Activated CD8-positive, alpha-beta memory T cell treated with anti-CD3 and anti-CD28 coated beads for 24 hours (primary cell): ENCODE data around the gene RFX8.
"Not testable (repeated sequence)": the region's sequence is repeated elsewhere in the genome, so short reads cannot be mapped to it uniquely, and the experiment has no call there.

ENCODE experiments used
- DNase-seq: peaks from one replicate; pipeline ENCODE4 v3.0.0-alpha.2; 2020

Gene RFX8

GRCh38 chr2:101371636-101372035 is 103.3 kb downstream of the RFX8 start:
- no peak for DNase-seq

DNA sequence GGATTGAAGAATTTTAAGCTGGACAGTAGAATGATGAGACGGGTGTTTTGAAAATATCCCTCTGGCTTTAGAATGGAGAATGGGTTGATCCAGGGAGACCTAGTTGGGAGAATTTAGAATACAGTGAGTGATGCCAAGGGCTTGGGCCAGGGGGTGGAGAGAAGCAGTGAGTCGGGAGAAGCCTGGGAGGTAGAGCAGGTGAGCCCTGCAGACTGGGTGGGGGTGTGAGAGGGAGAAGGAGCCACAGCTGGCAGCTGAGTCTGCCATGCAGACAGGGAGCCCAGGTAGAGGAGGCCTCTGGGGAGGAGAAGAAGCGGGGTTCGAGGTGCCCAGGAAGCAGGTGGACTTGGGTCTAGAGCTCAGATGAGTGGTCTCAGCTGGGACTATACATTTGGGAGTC is 105.8 kb downstream of the RFX8 start:
- no peak for DNase-seq

- DNase-seq, result no peak
These were observed 106.5 kb downstream of the RFX8 start for GRCh38 chr2:101368376-101368775.

GRCh38 chr2:101367508-101367907 is 107.4 kb downstream of the RFX8 start:
- DNase-seq, result no peak

- no peak for DNase-seq
These were observed 110.0 kb downstream of the RFX8 start for GRCh38 chr2:101364878-101365277.

DNA sequence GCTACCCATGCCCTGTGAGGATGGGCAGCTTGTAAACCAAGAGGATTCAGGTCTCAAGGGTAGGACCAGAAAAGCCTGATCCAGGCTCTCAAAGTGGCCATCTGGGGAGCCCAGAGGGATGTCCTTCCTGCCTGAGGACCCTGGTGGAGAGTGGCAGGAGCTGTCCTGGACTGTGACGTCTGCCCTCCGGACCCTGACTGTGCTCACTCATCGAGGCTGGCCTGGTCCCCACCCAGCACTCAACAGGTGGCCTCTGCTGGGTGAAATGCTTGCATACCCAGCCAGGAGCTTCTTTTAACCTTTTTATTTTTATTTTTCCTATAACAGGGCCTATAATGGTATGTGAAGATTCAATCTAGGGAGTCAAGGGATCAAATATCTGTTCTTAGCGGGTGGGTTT is 112.1 kb downstream of the RFX8 start:
- no peak for DNase-seq

DNA sequence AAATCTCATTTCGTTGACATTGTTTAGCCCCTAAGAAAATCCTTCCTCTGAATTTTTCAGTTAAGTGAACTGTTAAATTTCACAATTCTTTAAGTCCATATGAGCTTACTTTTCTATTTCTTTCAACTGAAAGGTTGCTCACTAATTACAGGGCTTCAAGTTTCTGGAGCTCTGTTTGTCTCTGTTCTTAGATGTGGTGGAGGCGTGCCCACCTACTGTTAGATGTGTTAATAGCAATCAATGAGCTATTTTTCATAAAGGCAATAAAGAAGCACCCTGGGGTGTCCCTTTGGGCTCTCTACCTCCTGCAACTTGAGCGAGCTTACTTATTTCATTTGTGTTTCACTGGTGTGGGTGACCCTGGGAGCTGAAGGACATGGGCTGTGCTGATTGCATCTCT is 112.6 kb downstream of the RFX8 start:
- DNase-seq, result no peak

- DNase-seq, result no peak
These were observed 113.4 kb downstream of the RFX8 start for GRCh38 chr2:101361522-101361921.

DNA sequence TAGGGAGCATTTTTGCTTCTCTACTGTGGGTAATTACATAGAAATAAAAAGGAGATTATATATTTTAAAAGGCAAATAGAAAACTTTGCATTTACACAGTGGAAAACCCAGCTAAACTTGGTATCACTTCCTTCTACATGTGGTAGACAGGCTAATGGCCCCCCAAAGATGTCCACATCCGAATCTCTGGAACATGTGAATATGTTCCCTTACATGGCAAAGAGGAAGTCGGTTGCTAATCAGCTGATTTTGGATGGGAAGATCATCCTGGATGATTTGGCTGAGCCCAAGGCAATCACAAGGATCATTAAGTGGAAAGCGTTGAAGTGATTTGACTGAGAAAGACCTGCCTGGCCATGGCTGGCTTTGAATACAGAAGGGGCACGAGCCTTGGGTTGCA is 113.8 kb downstream of the RFX8 start:
- no peak for DNase-seq

GRCh38 chr2:101360232-101360631 is 114.7 kb downstream of the RFX8 start:
- no peak for DNase-seq

- no peak for DNase-seq
These were observed 115.4 kb downstream of the RFX8 start for GRCh38 chr2:101359410-101359954.

- DNase-seq, result no peak
These were observed 117.5 kb downstream of the RFX8 start for GRCh38 chr2:101357376-101357775.

DNA sequence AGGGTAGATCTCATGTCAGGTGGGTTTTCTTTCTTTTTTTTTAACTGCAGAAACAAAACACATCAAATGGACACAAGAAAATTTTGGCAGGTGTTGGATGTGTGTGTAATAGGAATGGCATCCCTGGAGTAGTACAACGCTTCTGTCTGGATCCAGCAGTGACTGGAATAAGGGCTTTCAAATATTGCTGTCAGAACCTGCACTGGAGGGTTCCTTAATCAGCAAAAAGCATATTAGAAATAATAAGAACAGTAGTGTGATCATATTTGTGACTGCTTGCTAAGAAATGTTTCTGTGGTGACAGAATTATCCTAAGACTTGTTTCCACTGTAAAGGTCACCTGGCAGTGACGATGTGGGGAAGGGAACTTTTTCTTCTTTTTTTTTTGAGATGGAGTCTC is 118.4 kb downstream of the RFX8 start:
- no peak for DNase-seq

GRCh38 chr2:101356055-101356454 is 118.9 kb downstream of the RFX8 start:
- DNase-seq, result no peak

DNA sequence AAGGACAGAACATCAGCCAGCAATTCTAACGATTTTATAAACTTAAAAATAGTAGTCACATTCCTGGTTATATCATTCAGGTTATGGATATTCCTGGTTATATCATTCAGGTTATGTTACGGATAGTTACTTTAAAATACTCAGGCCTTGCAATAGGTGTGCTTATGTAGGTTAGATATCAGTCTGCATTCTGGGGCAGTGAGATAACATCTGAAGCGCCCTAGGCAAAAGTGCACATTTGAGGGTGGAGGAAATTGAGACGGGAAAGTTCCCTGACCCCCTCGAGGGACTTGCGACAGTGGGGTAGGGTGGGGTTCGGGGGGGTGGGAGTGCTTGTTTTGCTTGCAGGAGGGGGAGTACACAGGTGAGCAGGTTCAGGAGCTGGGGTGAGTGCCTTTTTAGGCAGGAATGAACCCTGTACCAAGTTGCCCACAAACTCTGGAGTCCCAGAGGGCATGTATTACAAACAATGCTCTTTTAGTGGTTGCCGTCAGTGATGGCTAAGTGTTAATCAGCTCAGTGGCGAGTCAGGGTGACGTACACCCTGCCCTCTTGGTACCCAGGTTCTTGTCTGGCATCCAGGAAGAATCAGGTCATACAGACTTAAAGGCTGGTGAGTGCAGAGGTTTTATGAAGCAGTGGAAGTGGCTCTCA is 119.4 kb downstream of the RFX8 start:
- DNase-seq, result no peak

GRCh38 chr2:101354420-101355311 is 120.2 kb downstream of the RFX8 start:
- DNase-seq, result no peak

DNA sequence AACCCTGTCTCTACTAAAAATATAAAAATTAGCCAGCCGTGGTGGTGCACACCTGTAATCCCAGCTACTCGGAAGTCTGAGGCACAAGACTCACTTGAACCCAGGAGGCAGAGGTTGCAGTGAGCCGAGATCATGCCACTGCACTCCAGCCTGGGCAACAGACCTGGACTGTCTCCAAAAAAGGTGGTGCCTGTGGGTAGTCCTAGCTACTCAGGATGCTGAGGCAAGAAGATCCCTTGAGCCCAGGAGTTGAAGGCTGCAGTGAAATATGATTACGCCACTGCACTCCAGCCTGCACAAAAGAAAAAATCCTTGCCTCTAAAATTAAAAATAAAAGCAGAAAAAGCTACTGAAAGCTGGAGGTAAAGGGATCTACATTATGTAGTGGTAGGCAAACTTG is 122.3 kb downstream of the RFX8 start:
- not testable (repeated sequence) for DNase-seq

- DNase-seq, result no peak
These were observed 123.7 kb downstream of the RFX8 start for GRCh38 chr2:101351207-101351606.

DNA sequence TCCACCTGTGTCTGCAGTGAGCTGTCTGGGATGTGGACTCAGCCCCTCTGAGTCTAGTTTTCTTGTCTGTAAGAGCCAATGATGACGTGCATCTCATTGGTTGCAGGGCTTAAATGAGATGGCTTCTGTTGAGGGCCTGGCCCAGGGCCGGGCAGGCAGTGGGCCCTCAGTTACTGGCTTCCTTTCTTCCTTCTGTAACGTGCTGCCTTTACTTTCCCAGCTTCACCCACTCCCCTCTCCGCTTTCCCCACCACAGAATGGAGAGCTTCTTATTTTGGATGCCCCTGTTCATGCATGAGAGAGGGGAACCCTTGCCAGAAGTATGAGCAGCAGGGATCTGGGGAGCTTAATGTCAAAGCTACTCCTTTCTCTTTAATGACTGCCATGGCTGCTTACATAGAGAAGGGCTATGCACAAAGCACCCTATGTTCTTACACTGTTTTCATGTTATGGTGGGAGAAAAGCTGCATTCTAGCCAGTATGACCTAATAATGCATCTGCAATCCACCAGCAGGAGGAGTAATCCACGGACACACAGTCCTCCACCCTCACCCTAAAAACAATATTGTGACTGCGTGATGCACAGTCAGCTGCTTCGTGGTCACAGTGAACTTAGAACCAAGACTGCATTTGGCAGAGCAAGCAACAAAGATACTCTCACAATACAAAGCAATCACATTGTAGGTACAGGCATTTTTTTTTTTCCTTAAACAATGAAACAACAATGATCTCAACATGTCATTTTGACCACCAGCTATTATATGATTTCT is 124.8 kb downstream of the RFX8 start:
- DNase-seq, result no peak

DNA sequence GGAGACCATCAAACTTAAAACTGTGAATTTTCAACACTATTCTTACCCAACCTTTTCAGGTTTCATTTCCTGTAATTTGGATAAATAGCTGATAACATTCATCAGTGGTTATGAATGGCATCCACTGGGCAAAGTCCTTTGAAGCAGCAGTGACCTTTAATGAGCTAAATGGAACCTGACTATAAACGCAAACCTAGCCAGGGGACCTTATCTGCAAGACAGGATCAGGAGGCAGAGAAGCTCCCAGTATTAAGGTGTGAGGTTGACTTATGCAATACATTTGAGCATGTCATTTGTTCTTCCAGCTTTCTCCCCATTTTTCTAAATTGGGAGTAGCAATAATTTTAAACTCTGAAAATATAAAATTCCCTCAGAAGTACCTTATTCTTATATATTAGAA is 126.0 kb downstream of the RFX8 start:
- no peak for DNase-seq
